ENCODE data around the gene PYDC1.
"Not testable (repeated sequence)": the region's sequence is repeated elsewhere in the genome, so short reads cannot be mapped to it uniquely, and the experiment has no call there.

Gene PYDC1

GRCh38 chr16:31177136-31177535 is 39.8 kb downstream of the PYDC1 start:
- DNase-seq = no peak

- DNase-seq = not testable (repeated sequence)
These were observed 46.9 kb downstream of the PYDC1 start for GRCh38 chr16:31170048-31170447.

GRCh38 chr16:31168848-31169247 is 48.1 kb downstream of the PYDC1 start:
- no peak for DNase-seq

GRCh38 chr16:31167315-31167714 is 49.6 kb downstream of the PYDC1 start:
- DNase-seq = no peak

Data from KG1 (cell line).